LNCaP clone FGC (cell line): ENCODE data around the gene CNGB1.

Experiments
- DNase-seq: peaks from one replicate; pipeline ENCODE4 v3.0.0-alpha.2; 2011; ENCODE audit warnings: low read depth
- H3K4me3 ChIP-seq: 2 replicates; pipeline ENCODE4 v1.5.1; 2011; ENCODE audit warnings: mild to moderate bottlenecking, low read depth, low read length, control low read depth
- CTCF ChIP-seq: IDR thresholded peaks from 2 replicates; pipeline ENCODE4 v1.5.1; 2012; ENCODE audit warnings: mild to moderate bottlenecking; ENCODE audit not compliant: control insufficient read depth, insufficient read depth; ENCODE audit errors: extremely low read depth

The CNGB1 gene

DNA sequence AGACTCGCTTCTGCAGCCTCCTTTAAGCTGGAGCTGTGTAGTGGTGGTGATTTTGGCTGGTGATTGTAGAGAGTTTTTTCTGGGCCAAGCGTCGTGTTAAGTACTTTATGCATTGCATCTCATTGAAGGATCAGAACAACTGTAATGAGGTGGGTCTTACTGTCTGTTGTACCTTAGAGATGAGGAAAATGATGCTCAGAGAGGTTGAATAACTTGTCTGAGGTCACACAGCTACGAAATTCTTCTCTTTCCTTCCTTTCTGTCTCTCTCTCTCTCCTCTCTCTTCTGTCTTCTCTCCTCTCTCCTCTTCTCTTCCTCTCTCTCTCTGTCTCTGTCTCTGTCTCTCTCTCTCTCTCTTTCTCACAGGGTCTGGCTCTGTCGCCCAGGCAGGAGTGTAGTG lies 82.8 kb downstream of the CNGB1 start:
- no peak for TF ChIP-seq CTCF
- DNase-seq = no peak
- no peak overlapping the region for H3K4me3 ChIP-seq

GRCh38 chr16:57887711-57888110 lies 83.2 kb downstream of the CNGB1 start:
- DNase-seq = no peak
- TF ChIP-seq CTCF = no peak
- H3K4me3 ChIP-seq = no peak overlapping the region

DNA sequence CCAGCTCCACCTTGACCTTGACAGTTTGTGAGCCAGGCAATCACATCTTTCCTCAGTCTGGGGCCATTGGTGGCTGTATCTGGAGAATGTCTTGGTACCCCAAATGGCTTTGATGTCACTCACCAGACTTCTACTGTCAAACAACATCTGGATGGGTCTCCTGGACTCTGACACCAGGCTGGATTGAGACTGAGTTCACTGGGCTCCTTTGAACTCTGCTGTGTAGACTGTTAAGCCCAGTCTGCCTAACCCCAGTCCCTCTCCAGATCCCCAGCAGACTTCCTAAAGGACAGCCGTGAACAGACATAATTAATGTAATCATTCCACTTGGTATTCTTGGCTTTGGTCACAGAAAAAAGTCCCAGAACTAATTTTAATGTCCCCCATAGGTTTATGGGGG lies 84.5 kb downstream of the CNGB1 start:
- H3K4me3 ChIP-seq = no peak overlapping the region
- no peak for TF ChIP-seq CTCF
- DNase-seq = no peak

GRCh38 chr16:57884655-57885133 lies 86.2 kb downstream of the CNGB1 start:
- H3K4me3 ChIP-seq = no peak overlapping the region
- DNase-seq = no peak
- no peak for TF ChIP-seq CTCF

DNA sequence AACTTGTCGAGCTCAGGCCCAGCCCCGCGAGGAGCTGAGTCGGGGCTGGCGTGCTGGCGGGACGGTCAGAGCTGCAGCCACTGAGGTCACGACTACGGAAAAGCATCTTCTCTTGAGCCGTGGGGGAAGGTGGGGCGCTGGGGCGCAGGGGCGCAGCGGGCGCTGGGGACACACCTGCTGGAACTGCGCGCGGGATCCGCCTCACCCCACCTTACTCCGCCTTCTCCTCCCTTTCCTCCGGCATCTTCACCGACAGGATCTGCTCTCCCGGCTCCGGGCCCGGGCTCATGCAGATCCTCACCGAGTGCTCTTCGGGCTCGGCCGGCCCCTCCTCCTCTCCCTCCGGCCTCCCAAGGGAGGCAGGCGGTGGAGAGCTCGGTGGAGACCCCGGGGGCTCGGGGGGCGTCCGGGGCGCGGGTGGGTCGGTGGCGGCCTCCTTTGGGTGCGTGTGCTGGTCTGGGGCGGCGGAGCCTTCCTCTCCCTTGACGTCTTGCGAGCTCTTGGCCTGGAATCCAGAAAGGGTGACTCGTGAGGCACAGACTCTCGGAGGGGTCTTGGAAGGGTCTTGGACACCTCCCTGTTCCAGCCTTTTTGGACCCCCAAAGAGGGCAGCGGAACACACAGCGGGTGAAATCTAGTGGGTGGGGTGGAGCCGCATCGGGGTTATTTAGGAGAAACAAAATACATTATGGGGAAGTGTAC lies 86.8 kb downstream of the CNGB1 start:
- DNase-seq = no peak
- no peak overlapping the region for H3K4me3 ChIP-seq
- TF ChIP-seq CTCF = no peak

GRCh38 chr16:57883480-57883879 lies 87.4 kb downstream of the CNGB1 start:
- H3K4me3 ChIP-seq = no peak overlapping the region
- no peak for DNase-seq
- no peak for TF ChIP-seq CTCF

DNA sequence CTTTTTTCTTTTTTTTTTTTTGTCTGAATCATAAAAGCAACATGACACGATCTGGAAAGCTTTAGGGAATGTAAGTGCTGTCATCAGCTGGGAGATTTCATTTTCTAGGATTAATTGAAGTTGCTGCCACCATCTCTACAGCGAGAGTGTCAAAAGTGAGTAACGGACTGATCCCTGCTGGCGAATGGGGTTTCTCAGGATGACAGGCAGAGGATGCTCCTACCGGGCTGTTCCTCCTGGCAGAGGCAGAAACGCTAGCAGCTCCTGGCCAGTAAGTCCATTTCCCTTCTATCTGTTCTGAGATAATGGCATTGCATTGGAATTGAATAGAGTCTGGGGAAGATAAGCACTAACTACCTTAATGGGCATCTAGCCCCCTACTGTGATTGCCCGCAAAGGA lies 88.1 kb downstream of the CNGB1 start:
- no peak overlapping the region for H3K4me3 ChIP-seq
- no peak for DNase-seq
- no peak for TF ChIP-seq CTCF
